Spleen (tissue), 11 donors: ENCODE data around the gene KCNH4. TPM values are rescaled to one million over a fixed set of nuclear protein-coding genes. Genes with fewer than 3 reads are reported as not detected.

ENCODE experiments used
- DNase-seq: peaks from one replicate; pipeline ENCODE4 v3.0.0-alpha.2; 2020
- H3K27ac ChIP-seq, 8 donors: fragments of 200-600 bp; sonication (generic) in 7 of 8; 1 replicate in 4 of 8; 2 replicates in 4 of 8; pipeline versions ENCODE4 v1.5.0 to v1.8.0; 2016 to 2021; ENCODE audit warnings: inconsistent platforms in 4 of 8, mild to moderate bottlenecking in 4 of 8, moderate library complexity in 1 of 8
- H3K27me3 ChIP-seq, 7 donors: fragments of 200-600 bp; sonication (generic) in 6 of 7; replicated peaks in 1 of 7; 1 replicate in 4 of 7; 2 replicates in 3 of 7; pipeline versions ENCODE4 v1.5.0 to v1.8.0; 2016 to 2021; ENCODE audit warnings: inconsistent platforms in 3 of 7, mild to moderate bottlenecking in 1 of 7
- H3K36me3 ChIP-seq, 6 donors: fragments of 200-600 bp; sonication (generic) in 5 of 6; 1 replicate in 4 of 6; 2 replicates in 2 of 6; pipeline versions ENCODE4 v1.5.0 to v1.8.0; 2016 to 2021; ENCODE audit warnings: inconsistent platforms in 2 of 6
- H3K4me1 ChIP-seq, 6 donors: fragments of 200-600 bp; sonication (generic) in 5 of 6; 1 replicate in 3 of 6; 2 replicates in 3 of 6; pipeline versions ENCODE4 v1.5.0 to v1.8.0; 2016 to 2021; ENCODE audit warnings: inconsistent platforms in 3 of 6
- H3K4me3 ChIP-seq, 8 donors: fragments of 200-600 bp; sonication (generic) in 7 of 8; 1 replicate in 4 of 8; 2 replicates in 4 of 8; pipeline versions ENCODE4 v1.5.0 to v1.8.0; 2016 to 2021; ENCODE audit warnings: inconsistent platforms in 4 of 8, mild to moderate bottlenecking in 4 of 8, moderate library complexity in 2 of 8
- H3K9me3 ChIP-seq, 8 donors: fragments of 200-600 bp; sonication (generic) in 7 of 8; 1 replicate in 4 of 8; 2 replicates in 4 of 8; pipeline versions ENCODE4 v1.5.0 to v1.8.0; 2016 to 2021; ENCODE audit warnings: inconsistent platforms in 4 of 8
- CTCF ChIP-seq, 11 experiments: fragments of 200-600 bp in 7 of 11; fragments of 450-650 bp in 4 of 11; sonication (generic) in 4 of 11; IDR thresholded peaks in 8 of 11; conservative IDR thresholded peaks in 3 of 11; 1 replicate in 7 of 11; 2 replicates in 4 of 11; pipeline versions ENCODE4 v1.4.0 to v1.8.0; 2016 to 2021; ENCODE audit warnings: antibody characterized with exemption in 11 of 11, inconsistent platforms in 4 of 11, mild to moderate bottlenecking in 1 of 11
- POLR2A ChIP-seq, 3 donors: fragments of 450-650 bp; IDR thresholded peaks; one replicate each; pipeline ENCODE4 v1.5.1; 2017; ENCODE audit warnings: antibody characterized with exemption in 3 of 3, mild to moderate bottlenecking in 1 of 3
- POLR2AphosphoS5 ChIP-seq, 3 donors: sonication (generic); formaldehyde crosslinking; IDR thresholded peaks; one replicate each; pipeline ENCODE4 v1.5.1; 2017; ENCODE audit warnings: antibody characterized with exemption in 3 of 3
- WGBS, 5 donors: extraction: QIAGEN DNeasy Blood & Tissue Kit in 3 of 5; methylation state at CpG; one replicate each; pipeline versions ENCODE4 v1.1.5 to v1.1.7; 2013 to 2018; 5-methylcytosine and 5-hydroxymethylcytosine counted together
- intact Hi-C: fragments of 100-400 bp; cut with DNase I; formaldehyde crosslinking; loops from one replicate; pipeline ENCODE4 v1.15.0; 2023; ENCODE audit warnings: low total_unique reads
- polyA plus RNA-seq, 3 donors: library from polyadenylated mRNA; stranded (reverse); fragments of 200-250 nt; gene quantifications; one replicate each; pipeline ENCODE4 v1.2.1, GENCODE V29; 2013
- total RNA-seq, 7 donors: library from RNA; depleted of rRNA in 3 of 7; stranded (reverse); fragments of >200 nt in 3 of 7; fragmentation: NEBNext Ultra II Directional in 4 of 7; extraction: Animal tissue kit (Norgen Biotek cat#: 25700) in 4 of 7; gene quantifications; one replicate each; pipeline versions ENCODE4 v1.1.0 to v1.2.1, GENCODE V29; 2016 to 2021
- donor health status: healthy with polysubstance abuse.
- donor health status: DM: no; HTN: no; CAD: no; lungs with moderate emphysema.
- donor health status: DM: no; HTN: no; CAD: no.
- donor health status: Bipolar disorder and iron deficiency.
- donor health status: healthy.
- donor health status: DM: no; HTN: no; CAD: no.
- donor health status: DM: yes; HTN: yes; CAD: no.

The KCNH4 gene
- total and polyA plus RNA-seq, 10 donors, result 0.14 to 0.52 (median 0.24) TPM

GRCh38 chr17:42193969-42194899, 13.3 kb upstream of the KCNH4 start, which contains the start of gene GHDC:
Gene GHDC (minus strand): TSS chr17:42194494. CDS start chr17:42193581, 913 bp downstream.
- H3K4me1 ChIP-seq, result peaks cover 26 to 64% (median 44%) of the 10 kb centered on the region in 6 donors
- H3K9me3 ChIP-seq, result no peaks in the 10 kb centered on the region
- DNase-seq, result peak; percentile 95
- H3K27me3 ChIP-seq, result no peaks in the 10 kb centered on the region
- peak within 1 kb of the TSS; percentile 60 to 84 (median 71) for H3K4me3 ChIP-seq
- peaks cover 0 to 37% (median 8%) of the 10 kb centered on the region in 6 donors for H3K36me3 ChIP-seq
- WGBS, 5 donors, result 15 to 20% (median 18%) methylated on average over 24 of the region's 24 CpGs
- H3K27ac ChIP-seq, result peak within 1 kb of the TSS; percentile 84 to 94 (median 89)
- intact Hi-C loops, result no loop called here
- TF ChIP-seq POLR2A (IDR thresholded peaks at IDR 0.05), result peak in 1 of 3 donors; percentile 50
- TF ChIP-seq POLR2AphosphoS5 (IDR thresholded peaks at IDR 0.05), result peak; percentile 87
- TF ChIP-seq CTCF (IDR thresholded peaks at IDR 0.05 in 8 of 11, conservative IDR thresholded peaks at IDR 0.05 in 3 of 11), result no peak

- Histone ChIP-seq H3K9me3 (no peaks in the 10 kb centered on the region), H3K27me3 (no peaks in the 10 kb centered on the region), H3K36me3 (peaks cover 0 to 36% (median 8%) of the 10 kb centered on the region in 6 donors), H3K4me1 (peaks cover 23 to 64% (median 44%) of the 10 kb centered on the region in 6 donors), H3K4me3 (peak overlapping the region; percentile 60 to 84 (median 71)), H3K27ac (peak overlapping the region in 7 of 8 donors; percentile 84 to 94 (median 88))
- peak; percentile 79 for DNase-seq
- intact Hi-C loops, result no loop called here
- 45 to 73% (median 64%) methylated on average over 7 to 12 of the region's 12 CpGs for WGBS, 5 donors
- peak in 1 of 3 donors; percentile 29 for TF ChIP-seq POLR2AphosphoS5 (IDR thresholded peaks at IDR 0.05)
- TF ChIP-seq CTCF (IDR thresholded peaks at IDR 0.05 in 8 of 11, conservative IDR thresholded peaks at IDR 0.05 in 3 of 11), result no peak
- no peak for TF ChIP-seq POLR2A (IDR thresholded peaks at IDR 0.05)
Observed at GRCh38 chr17:42193216-42193968, 12.4 kb upstream of the KCNH4 start.

- H3K27ac ChIP-seq, result peak overlapping the region in 4 of 8 donors; percentile 88 to 94 (median 94)
- no peaks in the 10 kb centered on the region for H3K27me3 ChIP-seq
- TF ChIP-seq POLR2AphosphoS5 (IDR thresholded peaks at IDR 0.05), result peak in 1 of 3 donors; percentile 23
- TF ChIP-seq POLR2A (IDR thresholded peaks at IDR 0.05), result no peak
- no peak for TF ChIP-seq CTCF (IDR thresholded peaks at IDR 0.05 in 8 of 11, conservative IDR thresholded peaks at IDR 0.05 in 3 of 11)
- 78 to 90% (median 86%) methylated on average over 15 to 23 of the region's 23 CpGs for WGBS, 5 donors
- H3K4me1 ChIP-seq, result peaks cover 23 to 67% (median 44%) of the 10 kb centered on the region in 6 donors
- peaks cover 0 to 36% (median 8%) of the 10 kb centered on the region in 6 donors for H3K36me3 ChIP-seq
- peak overlapping the region in 3 of 8 donors; percentile 60 to 84 (median 73) for H3K4me3 ChIP-seq
- no peaks in the 10 kb centered on the region for H3K9me3 ChIP-seq
- intact Hi-C loops, result no loop called here
- peak; percentile 77 for DNase-seq
Observed at GRCh38 chr17:42192189-42193126, 11.5 kb upstream of the KCNH4 start.
